Measurements from ENCODE around the gene IDNK.

Gene IDNK

DNA sequence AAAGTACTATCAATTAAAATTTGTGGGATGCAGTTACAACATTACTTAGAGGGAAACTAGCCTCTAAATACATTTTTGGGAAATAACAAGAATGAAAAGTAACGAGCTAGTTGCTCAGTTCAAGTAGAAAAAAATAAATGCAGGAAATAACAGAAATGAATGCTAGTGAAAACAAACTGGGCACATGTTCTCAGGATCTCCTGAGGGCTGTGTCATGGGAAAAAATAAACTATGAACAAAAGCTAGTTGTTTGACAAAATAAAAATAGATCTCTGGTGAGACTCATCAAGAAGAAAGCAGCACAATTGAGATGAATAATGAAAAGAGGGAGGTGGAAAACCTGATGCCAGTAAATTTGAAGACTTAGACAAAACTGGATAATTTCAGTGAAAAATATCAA is 16.3 kb downstream of the IDNK start:
- no peak for ATAC-seq
- TF ChIP-seq RARB (CRISPR knock-in tag; IDR thresholded peaks at IDR 0.05) (no peak), ISL1 (CRISPR knock-in tag; IDR thresholded peaks at IDR 0.05) (no peak), OSR1 (CRISPR knock-in tag; IDR thresholded peaks at IDR 0.05) (no peak), ZFP30 (CRISPR knock-in tag; IDR thresholded peaks at IDR 0.05) (no peak), PPARA (CRISPR knock-in tag; IDR thresholded peaks at IDR 0.05; ENCODE audit: borderline replicate concordance) (no peak), ZFP3 (CRISPR knock-in tag; IDR thresholded peaks at IDR 0.05) (no peak), ESRRG (CRISPR knock-in tag; IDR thresholded peaks at IDR 0.05) (no peak), SNAI2 (CRISPR knock-in tag; IDR thresholded peaks at IDR 0.05) (no peak), ZNF70 (CRISPR knock-in tag; IDR thresholded peaks at IDR 0.05) (no peak), ARNTL (CRISPR knock-in tag; IDR thresholded peaks at IDR 0.05; ENCODE audit: borderline replicate concordance, low read depth) (no peak), GLIS3 (CRISPR knock-in tag; IDR thresholded peaks at IDR 0.05) (no peak), TCF4 (CRISPR knock-in tag; IDR thresholded peaks at IDR 0.05; ENCODE audit: borderline replicate concordance) (no peak), ZNF8 (CRISPR knock-in tag; IDR thresholded peaks at IDR 0.05) (no peak), BACH2 (CRISPR knock-in tag; IDR thresholded peaks at IDR 0.05; ENCODE audit: borderline replicate concordance) (no peak), ZNF565 (CRISPR knock-in tag; conservative IDR thresholded peaks at IDR 0.05; ENCODE audit: low read depth) (no peak), TOX (CRISPR knock-in tag; IDR thresholded peaks at IDR 0.05; ENCODE audit: borderline replicate concordance) (no peak)
- TF ChIP-seq, protein P1, sequence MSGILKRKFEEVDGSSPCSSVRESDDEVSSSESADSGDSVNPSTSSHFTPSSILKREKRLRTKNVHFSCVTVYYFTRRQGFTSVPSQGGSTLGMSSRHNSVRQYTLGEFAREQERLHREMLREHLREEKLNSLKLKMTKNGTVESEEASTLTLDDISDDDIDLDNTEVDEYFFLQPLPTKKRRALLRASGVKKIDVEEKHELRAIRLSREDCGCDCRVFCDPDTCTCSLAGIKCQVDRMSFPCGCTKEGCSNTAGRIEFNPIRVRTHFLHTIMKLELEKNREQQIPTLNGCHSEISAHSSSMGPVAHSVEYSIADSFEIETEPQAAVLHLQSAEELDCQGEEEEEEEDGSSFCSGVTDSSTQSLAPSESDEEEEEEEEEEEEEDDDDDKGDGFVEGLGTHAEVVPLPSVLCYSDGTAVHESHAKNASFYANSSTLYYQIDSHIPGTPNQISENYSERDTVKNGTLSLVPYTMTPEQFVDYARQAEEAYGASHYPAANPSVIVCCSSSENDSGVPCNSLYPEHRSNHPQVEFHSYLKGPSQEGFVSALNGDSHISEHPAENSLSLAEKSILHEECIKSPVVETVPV (CRISPR knock-in tag; IDR thresholded peaks at IDR 0.05) = no peak
- TF ChIP-seq, protein P2, sequence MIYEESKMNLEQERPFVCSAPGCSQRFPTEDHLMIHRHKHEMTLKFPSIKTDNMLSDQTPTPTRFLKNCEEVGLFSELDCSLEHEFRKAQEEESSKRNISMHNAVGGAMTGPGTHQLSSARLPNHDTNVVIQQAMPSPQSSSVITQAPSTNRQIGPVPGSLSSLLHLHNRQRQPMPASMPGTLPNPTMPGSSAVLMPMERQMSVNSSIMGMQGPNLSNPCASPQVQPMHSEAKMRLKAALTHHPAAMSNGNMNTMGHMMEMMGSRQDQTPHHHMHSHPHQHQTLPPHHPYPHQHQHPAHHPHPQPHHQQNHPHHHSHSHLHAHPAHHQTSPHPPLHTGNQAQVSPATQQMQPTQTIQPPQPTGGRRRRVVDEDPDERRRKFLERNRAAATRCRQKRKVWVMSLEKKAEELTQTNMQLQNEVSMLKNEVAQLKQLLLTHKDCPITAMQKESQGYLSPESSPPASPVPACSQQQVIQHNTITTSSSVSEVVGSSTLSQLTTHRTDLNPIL (CRISPR knock-in tag; IDR thresholded peaks at IDR 0.05; ENCODE audit: low read depth) = no peak
- TF ChIP-seq, protein P3, sequence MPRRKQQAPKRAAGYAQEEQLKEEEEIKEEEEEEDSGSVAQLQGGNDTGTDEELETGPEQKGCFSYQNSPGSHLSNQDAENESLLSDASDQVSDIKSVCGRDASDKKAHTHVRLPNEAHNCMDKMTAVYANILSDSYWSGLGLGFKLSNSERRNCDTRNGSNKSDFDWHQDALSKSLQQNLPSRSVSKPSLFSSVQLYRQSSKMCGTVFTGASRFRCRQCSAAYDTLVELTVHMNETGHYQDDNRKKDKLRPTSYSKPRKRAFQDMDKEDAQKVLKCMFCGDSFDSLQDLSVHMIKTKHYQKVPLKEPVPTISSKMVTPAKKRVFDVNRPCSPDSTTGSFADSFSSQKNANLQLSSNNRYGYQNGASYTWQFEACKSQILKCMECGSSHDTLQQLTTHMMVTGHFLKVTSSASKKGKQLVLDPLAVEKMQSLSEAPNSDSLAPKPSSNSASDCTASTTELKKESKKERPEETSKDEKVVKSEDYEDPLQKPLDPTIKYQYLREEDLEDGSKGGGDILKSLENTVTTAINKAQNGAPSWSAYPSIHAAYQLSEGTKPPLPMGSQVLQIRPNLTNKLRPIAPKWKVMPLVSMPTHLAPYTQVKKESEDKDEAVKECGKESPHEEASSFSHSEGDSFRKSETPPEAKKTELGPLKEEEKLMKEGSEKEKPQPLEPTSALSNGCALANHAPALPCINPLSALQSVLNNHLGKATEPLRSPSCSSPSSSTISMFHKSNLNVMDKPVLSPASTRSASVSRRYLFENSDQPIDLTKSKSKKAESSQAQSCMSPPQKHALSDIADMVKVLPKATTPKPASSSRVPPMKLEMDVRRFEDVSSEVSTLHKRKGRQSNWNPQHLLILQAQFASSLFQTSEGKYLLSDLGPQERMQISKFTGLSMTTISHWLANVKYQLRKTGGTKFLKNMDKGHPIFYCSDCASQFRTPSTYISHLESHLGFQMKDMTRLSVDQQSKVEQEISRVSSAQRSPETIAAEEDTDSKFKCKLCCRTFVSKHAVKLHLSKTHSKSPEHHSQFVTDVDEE (CRISPR knock-in tag; IDR thresholded peaks at IDR 0.05) = no peak
- TF ChIP-seq, protein P4, sequence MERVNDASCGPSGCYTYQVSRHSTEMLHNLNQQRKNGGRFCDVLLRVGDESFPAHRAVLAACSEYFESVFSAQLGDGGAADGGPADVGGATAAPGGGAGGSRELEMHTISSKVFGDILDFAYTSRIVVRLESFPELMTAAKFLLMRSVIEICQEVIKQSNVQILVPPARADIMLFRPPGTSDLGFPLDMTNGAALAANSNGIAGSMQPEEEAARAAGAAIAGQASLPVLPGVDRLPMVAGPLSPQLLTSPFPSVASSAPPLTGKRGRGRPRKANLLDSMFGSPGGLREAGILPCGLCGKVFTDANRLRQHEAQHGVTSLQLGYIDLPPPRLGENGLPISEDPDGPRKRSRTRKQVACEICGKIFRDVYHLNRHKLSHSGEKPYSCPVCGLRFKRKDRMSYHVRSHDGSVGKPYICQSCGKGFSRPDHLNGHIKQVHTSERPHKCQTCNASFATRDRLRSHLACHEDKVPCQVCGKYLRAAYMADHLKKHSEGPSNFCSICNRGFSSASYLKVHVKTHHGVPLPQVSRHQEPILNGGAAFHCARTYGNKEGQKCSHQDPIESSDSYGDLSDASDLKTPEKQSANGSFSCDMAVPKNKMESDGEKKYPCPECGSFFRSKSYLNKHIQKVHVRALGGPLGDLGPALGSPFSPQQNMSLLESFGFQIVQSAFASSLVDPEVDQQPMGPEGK (CRISPR knock-in tag; IDR thresholded peaks at IDR 0.05; ENCODE audit: borderline replicate concordance) = no peak

DNA sequence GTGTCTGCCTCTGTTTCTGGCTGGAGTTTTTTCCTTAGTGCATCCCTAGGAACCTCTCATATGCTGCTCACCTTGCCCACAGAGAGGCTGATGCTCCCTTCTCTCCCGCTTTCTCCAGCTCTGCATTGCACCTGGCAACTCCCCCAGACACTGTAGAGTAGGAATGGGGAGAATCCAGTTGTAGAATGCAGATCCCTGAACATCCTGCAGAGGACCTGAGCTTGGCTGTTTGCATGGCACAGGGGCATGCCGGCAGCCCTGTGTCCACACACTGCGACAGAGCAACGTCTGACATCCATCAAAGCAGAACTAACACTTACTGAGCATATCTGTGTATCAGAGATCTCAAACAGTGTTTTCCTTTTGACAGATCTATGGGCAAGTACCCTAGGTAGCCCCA is 19.9 kb downstream of the IDNK start:
- peak; percentile 56 for ATAC-seq
- TF ChIP-seq ZNF565 (CRISPR knock-in tag; conservative IDR thresholded peaks at IDR 0.05; ENCODE audit: low read depth) (no peak), TCF4 (CRISPR knock-in tag; IDR thresholded peaks at IDR 0.05; ENCODE audit: borderline replicate concordance) (no peak), TOX (CRISPR knock-in tag; IDR thresholded peaks at IDR 0.05; ENCODE audit: borderline replicate concordance) (no peak), ZFP3 (CRISPR knock-in tag; IDR thresholded peaks at IDR 0.05) (no peak)
- TF ChIP-seq, protein P3 (CRISPR knock-in tag; IDR thresholded peaks at IDR 0.05) = no peak
- TF ChIP-seq, protein P5, sequence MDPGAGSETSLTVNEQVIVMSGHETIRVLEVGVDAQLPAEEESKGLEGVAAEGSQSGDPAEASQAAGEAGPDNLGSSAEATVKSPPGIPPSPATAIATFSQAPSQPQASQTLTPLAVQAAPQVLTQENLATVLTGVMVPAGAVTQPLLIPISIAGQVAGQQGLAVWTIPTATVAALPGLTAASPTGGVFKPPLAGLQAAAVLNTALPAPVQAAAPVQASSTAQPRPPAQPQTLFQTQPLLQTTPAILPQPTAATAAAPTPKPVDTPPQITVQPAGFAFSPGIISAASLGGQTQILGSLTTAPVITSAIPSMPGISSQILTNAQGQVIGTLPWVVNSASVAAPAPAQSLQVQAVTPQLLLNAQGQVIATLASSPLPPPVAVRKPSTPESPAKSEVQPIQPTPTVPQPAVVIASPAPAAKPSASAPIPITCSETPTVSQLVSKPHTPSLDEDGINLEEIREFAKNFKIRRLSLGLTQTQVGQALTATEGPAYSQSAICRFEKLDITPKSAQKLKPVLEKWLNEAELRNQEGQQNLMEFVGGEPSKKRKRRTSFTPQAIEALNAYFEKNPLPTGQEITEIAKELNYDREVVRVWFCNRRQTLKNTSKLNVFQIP (CRISPR knock-in tag; IDR thresholded peaks at IDR 0.05; ENCODE audit: borderline replicate concordance, low read depth) = no peak
